Glutamatergic neuron (in vitro differentiated cells): Measurements from ENCODE around the gene C2CD3. TPM values are rescaled to one million over a fixed set of nuclear protein-coding genes. Genes with fewer than 3 reads are reported as not detected.
"Not testable (repeated sequence)": the region's sequence is repeated elsewhere in the genome, so short reads cannot be mapped to it uniquely, and the experiment has no call there.

Source experiments
- DNase-seq: peaks from one replicate; pipeline ENCODE4 v3.0.0; 2022
- H3K27ac Mint-ChIP-seq: one replicate; pipeline ENCODE4 v1.8.0; 2020; ENCODE audit warnings: mild to moderate bottlenecking, mixed read lengths, inconsistent platforms; ENCODE audit not compliant: unreplicated experiment
- H3K27me3 Mint-ChIP-seq: one replicate; pipeline ENCODE4 v1.8.0; 2020; ENCODE audit warnings: mild to moderate bottlenecking, moderate library complexity, mixed read lengths, inconsistent platforms; ENCODE audit not compliant: unreplicated experiment
- H3K36me3 Mint-ChIP-seq: one replicate; pipeline ENCODE4 v1.8.0; 2020; ENCODE audit warnings: mild to moderate bottlenecking, mixed read lengths, inconsistent platforms; ENCODE audit not compliant: unreplicated experiment
- H3K4me1 Mint-ChIP-seq: one replicate; pipeline ENCODE4 v1.8.0; 2020; ENCODE audit warnings: mild to moderate bottlenecking, low read depth, mixed read lengths, inconsistent platforms; ENCODE audit not compliant: unreplicated experiment
- H3K4me3 Mint-ChIP-seq: one replicate; pipeline ENCODE4 v1.8.0; 2020; ENCODE audit warnings: mild to moderate bottlenecking, mixed read lengths, inconsistent platforms; ENCODE audit not compliant: unreplicated experiment
- H3K9me3 Mint-ChIP-seq: one replicate; pipeline ENCODE4 v1.8.0; 2020; ENCODE audit warnings: mild to moderate bottlenecking, moderate library complexity, mixed read lengths, inconsistent platforms; ENCODE audit not compliant: unreplicated experiment
- CTCF ChIP-seq: fragments of 200-600 bp; sonication (generic); IDR thresholded peaks from one replicate; pipeline ENCODE4 v1.5.0; 2021; ENCODE audit not compliant: partially characterized antibody, unreplicated experiment
- total RNA-seq: library from RNA; stranded (reverse); fragmentation: NEBNext Ultra II Directional; extraction: Animal tissue kit (Norgen Biotek cat#: 25700); gene quantifications from one replicate; pipeline ENCODE4 v1.2.1, GENCODE V29; 2021; ENCODE audit not compliant: unreplicated experiment

The C2CD3 gene
- total RNA-seq, 1 donor from 2014 or later, result 182 TPM

- peaks cover 5% of the 10 kb centered on the region for H3K4me1 Mint-ChIP-seq
- TF ChIP-seq CTCF, result no peak
- no peak for DNase-seq
- no peaks in the 10 kb centered on the region for H3K36me3 Mint-ChIP-seq
- no peak overlapping the region for H3K4me3 Mint-ChIP-seq
- no peak overlapping the region for H3K27ac Mint-ChIP-seq
- no peaks in the 10 kb centered on the region for H3K9me3 Mint-ChIP-seq
- peaks cover 2% of the 10 kb centered on the region for H3K27me3 Mint-ChIP-seq
These were observed 181.6 kb downstream of the C2CD3 start for GRCh38 chr11:73989156-73989555.

DNA sequence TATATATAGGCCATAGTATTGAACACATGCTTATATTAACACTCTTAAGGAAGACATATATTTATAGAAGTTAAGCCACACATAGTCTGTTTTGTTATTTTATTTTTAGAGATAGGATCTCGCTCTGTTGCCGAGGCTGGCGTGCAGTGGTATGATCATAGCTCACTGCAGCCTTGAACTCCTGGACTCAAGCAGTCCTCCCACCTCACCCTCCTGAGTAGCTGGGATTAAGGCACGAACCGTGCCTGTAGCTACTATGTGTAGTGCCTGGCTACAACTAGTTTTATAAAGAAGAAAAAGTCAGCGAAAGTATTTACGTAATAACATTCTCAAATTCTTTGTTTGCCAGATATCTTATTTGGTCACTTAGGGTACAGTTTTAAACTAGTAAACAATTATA, 182.6 kb downstream of the C2CD3 start:
- no peak overlapping the region for H3K27ac Mint-ChIP-seq
- DNase-seq, result no peak
- peaks cover 13% of the 10 kb centered on the region for H3K4me1 Mint-ChIP-seq
- H3K36me3 Mint-ChIP-seq, result no peaks in the 10 kb centered on the region
- peaks cover 4% of the 10 kb centered on the region for H3K9me3 Mint-ChIP-seq
- H3K4me3 Mint-ChIP-seq, result no peak overlapping the region
- H3K27me3 Mint-ChIP-seq, result peaks cover 5% of the 10 kb centered on the region
- TF ChIP-seq CTCF, result no peak

GRCh38 chr11:73985661-73986060, 185.1 kb downstream of the C2CD3 start:
- H3K27me3 Mint-ChIP-seq, result peaks cover 11% of the 10 kb centered on the region

GRCh38 chr11:73983741-73984538, 186.9 kb downstream of the C2CD3 start:
- peaks cover 30% of the 10 kb centered on the region for H3K4me1 Mint-ChIP-seq
- H3K36me3 Mint-ChIP-seq, result no peaks in the 10 kb centered on the region
- H3K27ac Mint-ChIP-seq, result peak overlapping the region; percentile 90
- peaks cover 14% of the 10 kb centered on the region for H3K9me3 Mint-ChIP-seq
- TF ChIP-seq CTCF, result no peak
- DNase-seq, result peak; percentile 49
- H3K4me3 Mint-ChIP-seq, result peak overlapping the region; percentile 100
- peaks cover 11% of the 10 kb centered on the region for H3K27me3 Mint-ChIP-seq

More at GRCh38 chr11:73985661-73986060, 185.1 kb downstream of the C2CD3 start:
- Mint-ChIP-seq H3K9me3 (peaks cover 14% of the 10 kb centered on the region), H3K4me1 (peaks cover 20% of the 10 kb centered on the region)
- DNase-seq, H3K4me3 Mint-ChIP-seq, H3K36me3 Mint-ChIP-seq, H3K27ac Mint-ChIP-seq: not testable (repeated sequence)

- no peaks in the 10 kb centered on the region for H3K36me3 Mint-ChIP-seq
- peak overlapping the region; percentile 100 for H3K4me3 Mint-ChIP-seq
- no peak for TF ChIP-seq CTCF
- DNase-seq, result peak; percentile 97
- peaks cover 11% of the 10 kb centered on the region for H3K27me3 Mint-ChIP-seq
- H3K4me1 Mint-ChIP-seq, result peaks cover 31% of the 10 kb centered on the region
- peaks cover 14% of the 10 kb centered on the region for H3K9me3 Mint-ChIP-seq
- H3K27ac Mint-ChIP-seq, result peak overlapping the region; percentile 100
These were observed 187.6 kb downstream of the C2CD3 start for GRCh38 chr11:73982990-73983740.
